Type B pancreatic cell (in vitro differentiated cells): ENCODE data around the gene MEPCE. TPM values are rescaled to one million over a fixed set of nuclear protein-coding genes. Genes with fewer than 3 reads are reported as not detected.
A peak's percentile ranks its signal among the peaks of the same experiment; 100 is the strongest.

Source experiments
- DNase-seq: peaks from one replicate; pipeline ENCODE4 v3.0.0; 2021; ENCODE audit warnings: mixed read lengths; ENCODE audit not compliant: unreplicated experiment; ENCODE audit errors: extremely low spot score
- H3K27ac Mint-ChIP-seq: 2 replicates; pipeline ENCODE4 v1.8.0; 2021; ENCODE audit warnings: mild to moderate bottlenecking, mixed read lengths
- H3K27me3 Mint-ChIP-seq: 2 replicates; pipeline ENCODE4 v1.8.0; 2021; ENCODE audit warnings: mixed read lengths
- H3K36me3 Mint-ChIP-seq: 2 replicates; pipeline ENCODE4 v1.8.0; 2021; ENCODE audit warnings: mixed read lengths
- H3K4me1 Mint-ChIP-seq: one replicate; pipeline ENCODE4 v1.8.0; 2021; ENCODE audit warnings: mixed read lengths; ENCODE audit not compliant: unreplicated experiment
- H3K4me3 Mint-ChIP-seq: 2 replicates; pipeline ENCODE4 v1.8.0; 2021; ENCODE audit warnings: mild to moderate bottlenecking, mixed read lengths
- H3K9me3 Mint-ChIP-seq: 2 replicates; pipeline ENCODE4 v1.8.0; 2021; ENCODE audit warnings: mixed read lengths
- CTCF ChIP-seq: fragments of 200-600 bp; sonication (generic); conservative IDR thresholded peaks from 2 replicates; pipeline ENCODE4 v1.5.0; 2021; ENCODE audit warnings: antibody characterized with exemption, mild to moderate bottlenecking
- total RNA-seq: library from RNA; stranded (reverse); gene quantifications from 2 replicates; pipeline ENCODE4 v1.2.1, GENCODE V29; 2021; ENCODE audit warnings: low replicate concordance

MEPCE gene
- total RNA-seq, 1 donor from 2014 or later, result 36.6 TPM

GRCh38 chr7:100400656-100401055 is 29.0 kb upstream of the MEPCE start:
- Mint-ChIP-seq H3K9me3 (no peaks in the 10 kb centered on the region), H3K27me3 (peaks cover 26% of the 10 kb centered on the region), H3K36me3 (no peaks in the 10 kb centered on the region), H3K4me3 (no peak overlapping the region), H3K27ac (no peak overlapping the region), H3K4me1 (peaks cover 7% of the 10 kb centered on the region)
- peak; percentile 48 for TF ChIP-seq CTCF
- no peak for DNase-seq

GRCh38 chr7:100401811-100402210 is 27.8 kb upstream of the MEPCE start:
- Mint-ChIP-seq H3K36me3 (no peaks in the 10 kb centered on the region), H3K4me3 (no peak overlapping the region), H3K27me3 (peaks cover 26% of the 10 kb centered on the region), H3K4me1 (peaks cover 7% of the 10 kb centered on the region), H3K9me3 (no peaks in the 10 kb centered on the region), H3K27ac (no peak overlapping the region)
- no peak for TF ChIP-seq CTCF
- no peak for DNase-seq

- no peak for DNase-seq
- Mint-ChIP-seq H3K4me3 (no peak overlapping the region), H3K9me3 (no peaks in the 10 kb centered on the region), H3K36me3 (no peaks in the 10 kb centered on the region), H3K4me1 (peaks cover 7% of the 10 kb centered on the region), H3K27me3 (peaks cover 26% of the 10 kb centered on the region), H3K27ac (no peak overlapping the region)
- no peak for TF ChIP-seq CTCF
Measured at GRCh38 chr7:100402241-100402640, 27.4 kb upstream of the MEPCE start.

GRCh38 chr7:100406767-100407166 is 22.9 kb upstream of the MEPCE start:
- no peak for TF ChIP-seq CTCF
- no peak for DNase-seq
- Mint-ChIP-seq H3K27me3 (peaks cover 11% of the 10 kb centered on the region), H3K27ac (no peak overlapping the region), H3K9me3 (no peaks in the 10 kb centered on the region), H3K4me1 (no peaks in the 10 kb centered on the region), H3K4me3 (no peak overlapping the region), H3K36me3 (no peaks in the 10 kb centered on the region)

GRCh38 chr7:100407285-100408180 is 22.1 kb upstream of the MEPCE start:
- Mint-ChIP-seq H3K27ac (no peak overlapping the region), H3K9me3 (no peaks in the 10 kb centered on the region)
- no peak for DNase-seq

More at GRCh38 chr7:100407285-100408180, 22.1 kb upstream of the MEPCE start:
- Mint-ChIP-seq H3K4me3 (no peak overlapping the region), H3K36me3 (no peaks in the 10 kb centered on the region), H3K27me3 (peaks cover 15% of the 10 kb centered on the region), H3K4me1 (no peaks in the 10 kb centered on the region)
- peak; percentile 81 for TF ChIP-seq CTCF
